ENCODE results near the gene CDH12.
"Not testable (repeated sequence)": the region's sequence is repeated elsewhere in the genome, so short reads cannot be mapped to it uniquely, and the experiment has no call there.

The CDH12 gene

GRCh38 chr5:22567983-22568382, 285.2 kb downstream of the CDH12 start:
- no peak for DNase-seq (ENCODE audit: low read depth in 3 of 3)

GRCh38 chr5:22560147-22560546, 293.0 kb downstream of the CDH12 start:
- no peak for DNase-seq (ENCODE audit: low read depth in 3 of 3)

GRCh38 chr5:22557251-22557650, 295.9 kb downstream of the CDH12 start:
- DNase-seq (ENCODE audit: low read depth in 3 of 3), result no peak

GRCh38 chr5:22554475-22554874, 298.7 kb downstream of the CDH12 start:
- DNase-seq (ENCODE audit: low read depth in 3 of 3), result no peak

GRCh38 chr5:22549876-22550671, 303.1 kb downstream of the CDH12 start:
- DNase-seq (ENCODE audit: low read depth in 3 of 3), result no peak

GRCh38 chr5:22542340-22542739, 310.8 kb downstream of the CDH12 start:
- DNase-seq (ENCODE audit: low read depth in 3 of 3), result no peak

GRCh38 chr5:22541037-22541436, 312.1 kb downstream of the CDH12 start:
- DNase-seq (ENCODE audit: low read depth in 3 of 3), result no peak

- DNase-seq (ENCODE audit: low read depth in 3 of 3), result no peak
These were observed 313.4 kb downstream of the CDH12 start for GRCh38 chr5:22539762-22540161.

- no peak for DNase-seq (ENCODE audit: low read depth in 3 of 3)
These were observed 321.2 kb downstream of the CDH12 start for GRCh38 chr5:22531986-22532385.

- DNase-seq (ENCODE audit: low read depth in 3 of 3), result no peak
These were observed 331.6 kb downstream of the CDH12 start for GRCh38 chr5:22521521-22521920.

GRCh38 chr5:22516497-22516896, 336.6 kb downstream of the CDH12 start:
- DNase-seq (ENCODE audit: low read depth in 3 of 3), result not testable (repeated sequence)

- no peak for DNase-seq (ENCODE audit: low read depth in 3 of 3)
These were observed 338.9 kb downstream of the CDH12 start for GRCh38 chr5:22514231-22514630.

- DNase-seq (ENCODE audit: low read depth in 3 of 3), result no peak
These were observed 347.3 kb downstream of the CDH12 start for GRCh38 chr5:22505891-22506290.

GRCh38 chr5:22504411-22504810, 348.7 kb downstream of the CDH12 start:
- no peak for DNase-seq (ENCODE audit: low read depth in 3 of 3)

GRCh38 chr5:22500556-22500955, 352.6 kb downstream of the CDH12 start:
- no peak for DNase-seq (ENCODE audit: low read depth in 3 of 3)

- no peak for DNase-seq (ENCODE audit: low read depth in 3 of 3)
These were observed 356.5 kb downstream of the CDH12 start for GRCh38 chr5:22496666-22497065.

GRCh38 chr5:22495016-22495720, 358.0 kb downstream of the CDH12 start:
- no peak for DNase-seq (ENCODE audit: low read depth in 3 of 3)

- no peak for DNase-seq (ENCODE audit: low read depth in 3 of 3)
These were observed 364.7 kb downstream of the CDH12 start for GRCh38 chr5:22488427-22488826.

GRCh38 chr5:22480305-22480704, 372.8 kb downstream of the CDH12 start:
- DNase-seq (ENCODE audit: low read depth in 3 of 3), result no peak

- no peak for DNase-seq (ENCODE audit: low read depth in 3 of 3)
These were observed 379.3 kb downstream of the CDH12 start for GRCh38 chr5:22473886-22474285.

GRCh38 chr5:22471154-22471553, 382.0 kb downstream of the CDH12 start:
- no peak for DNase-seq (ENCODE audit: low read depth in 3 of 3)

- no peak for DNase-seq (ENCODE audit: low read depth in 3 of 3)
These were observed 382.7 kb downstream of the CDH12 start for GRCh38 chr5:22470408-22470807.

- no peak for DNase-seq (ENCODE audit: low read depth in 3 of 3)
These were observed 387.5 kb downstream of the CDH12 start for GRCh38 chr5:22465616-22466015.

Measured in stimulated activated CD4-positive, alpha-beta T cell treated with anti-CD3 and anti-CD28 coated beads, TNF-alpha, amount 100 ng/mL, for 4 hours (primary cell).